LNCAP (cell line): ENCODE data around the gene TOX3.

Experiments
- TF ChIP-seq, protein P1 (sequence below): fragments of 450-650 bp; IDR thresholded peaks from 2 replicates; pipeline ENCODE4 v1.5.1; 2017; ENCODE audit warnings: mild to moderate bottlenecking

Gene TOX3

DNA sequence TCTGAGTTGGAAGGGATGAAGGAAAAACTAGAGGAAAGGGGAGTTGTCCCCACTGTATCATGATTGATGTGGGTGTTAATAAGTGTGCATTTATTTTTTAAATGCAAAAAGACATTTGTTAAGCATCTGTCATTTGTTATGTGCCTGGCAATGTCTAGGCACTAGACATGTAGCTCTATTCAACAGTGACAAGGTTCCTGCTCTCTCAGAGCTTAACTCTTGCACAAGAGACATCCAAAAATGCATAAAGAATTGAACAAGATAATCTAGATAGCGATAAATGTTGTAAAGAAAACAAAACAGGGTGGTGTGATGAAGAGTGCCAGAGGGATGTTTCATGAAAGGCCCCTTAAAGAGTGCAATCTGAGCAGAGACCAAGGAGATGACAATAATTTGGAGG is 148.9 kb downstream of the TOX3 start:
- TF ChIP-seq, protein P1, sequence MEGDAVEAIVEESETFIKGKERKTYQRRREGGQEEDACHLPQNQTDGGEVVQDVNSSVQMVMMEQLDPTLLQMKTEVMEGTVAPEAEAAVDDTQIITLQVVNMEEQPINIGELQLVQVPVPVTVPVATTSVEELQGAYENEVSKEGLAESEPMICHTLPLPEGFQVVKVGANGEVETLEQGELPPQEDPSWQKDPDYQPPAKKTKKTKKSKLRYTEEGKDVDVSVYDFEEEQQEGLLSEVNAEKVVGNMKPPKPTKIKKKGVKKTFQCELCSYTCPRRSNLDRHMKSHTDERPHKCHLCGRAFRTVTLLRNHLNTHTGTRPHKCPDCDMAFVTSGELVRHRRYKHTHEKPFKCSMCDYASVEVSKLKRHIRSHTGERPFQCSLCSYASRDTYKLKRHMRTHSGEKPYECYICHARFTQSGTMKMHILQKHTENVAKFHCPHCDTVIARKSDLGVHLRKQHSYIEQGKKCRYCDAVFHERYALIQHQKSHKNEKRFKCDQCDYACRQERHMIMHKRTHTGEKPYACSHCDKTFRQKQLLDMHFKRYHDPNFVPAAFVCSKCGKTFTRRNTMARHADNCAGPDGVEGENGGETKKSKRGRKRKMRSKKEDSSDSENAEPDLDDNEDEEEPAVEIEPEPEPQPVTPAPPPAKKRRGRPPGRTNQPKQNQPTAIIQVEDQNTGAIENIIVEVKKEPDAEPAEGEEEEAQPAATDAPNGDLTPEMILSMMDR, result no peak

DNA sequence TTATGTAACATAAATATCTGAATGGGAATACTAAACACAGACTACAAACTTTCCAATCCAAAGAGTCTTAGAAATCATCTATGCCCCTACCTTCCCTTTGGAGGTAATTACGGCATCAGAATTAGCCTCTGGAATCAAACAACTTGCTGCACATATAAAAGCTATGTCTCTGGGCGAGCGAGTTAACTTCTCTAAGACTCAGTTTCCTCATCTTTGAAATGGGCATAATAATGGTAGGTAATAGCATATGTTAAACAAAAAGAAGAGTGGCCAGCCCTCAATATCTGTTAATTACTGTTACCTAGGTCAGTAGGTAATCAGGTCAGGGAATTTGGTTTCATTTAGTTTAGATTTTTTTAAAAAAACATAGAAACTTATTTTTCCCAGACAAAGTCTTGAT is 153.5 kb downstream of the TOX3 start:
- TF ChIP-seq, protein P1, result no peak

DNA sequence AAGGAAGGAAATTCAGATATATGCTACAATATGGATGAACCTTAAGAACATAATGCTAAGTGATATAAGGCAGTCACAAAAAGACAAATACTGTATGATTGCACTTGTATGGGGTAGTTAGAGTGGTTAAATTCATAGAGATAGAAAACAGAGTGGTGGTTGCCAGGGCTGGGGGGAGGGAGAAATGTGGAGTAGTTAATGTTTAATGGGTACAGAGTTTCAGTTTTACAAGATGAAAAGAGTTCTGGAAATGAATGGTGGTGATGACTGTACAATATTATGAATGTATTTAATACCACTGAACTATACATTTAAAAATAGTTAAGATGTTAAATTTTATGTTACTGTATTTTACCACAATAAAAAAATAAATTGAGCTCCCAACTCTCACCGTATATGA is 157.9 kb downstream of the TOX3 start:
- TF ChIP-seq, protein P1, result no peak
